HCT116 (cell line): Measurements from ENCODE around the gene NOL4L. TPM values are rescaled to one million over a fixed set of nuclear protein-coding genes. Genes with fewer than 3 reads are reported as not detected.

ENCODE experiments used
- ATAC-seq: fragments of 200-7000 bp; cut with Tn5 transposase; 2 replicates; pipeline ENCODE4 v1.9.1; 2020; ENCODE audit warnings: mild to moderate bottlenecking, moderate library complexity
- BruUV-seq: library from RNA; stranded (reverse); fragments of 400-500 nt; replicated peaks from 2 replicates; lab custom pipeline; 2021; lab: Mats Ljungman, UMichigan
- CTCF ChIA-PET: fragments of 300-600 bp; sonication (Branson Sonifier 250); formaldehyde crosslinking; loops from one replicate; lab custom pipeline; 2021; ENCODE audit warnings: antibody characterized with exemption; lab: Charles Lee
- POLR2A ChIA-PET: fragments of 300-600, 350-600 bp; sonication (Branson Sonifier 250); formaldehyde crosslinking; loops from one replicate; lab custom pipeline; 2021; ENCODE audit warnings: antibody characterized with exemption; lab: Charles Lee
- RAD21 ChIA-PET, 2 experiments: fragments of 300-600 bp; sonication (Branson Sonifier 250); formaldehyde crosslinking; loops; one replicate each; lab custom pipeline; 2023; ENCODE audit warnings: low total read pairs in 2 of 2; ENCODE audit not compliant: uncharacterized antibody in 2 of 2, unreplicated experiment in 2 of 2, low non-redundant PET in 1 of 2; lab: Charles Lee
- DNase-seq: peaks from one replicate; pipeline ENCODE4 v3.0.0-alpha.2; 2010; ENCODE audit warnings: low read depth, low spot score
- H2AFZ ChIP-seq: fragments of 200-600 bp; shearing (Covaris generic), sonication (generic); 2 replicates; pipeline ENCODE4 v1.6.1; 2017; ENCODE audit warnings: low read depth, mixed run types, mixed read lengths, antibody characterized with exemption, low read length; ENCODE audit not compliant: poor library complexity, severe bottlenecking
- H3K27ac ChIP-seq: 2 replicates; pipeline ENCODE4 v1.5.1; 2012; ENCODE audit warnings: low read depth, low read length
- H3K27me3 ChIP-seq: fragments of 200-600 bp; sonication (generic); 2 replicates; pipeline ENCODE4 v1.6.1; 2016; ENCODE audit warnings: mixed run types, low read length, mixed read lengths; ENCODE audit not compliant: insufficient read depth
- H3K36me3 ChIP-seq, 2 experiments: fragments of 200-500 bp in 1 of 2; fragments of 200-600 bp in 1 of 2; sonication (Bioruptor generic) in 1 of 2; sonication (generic) in 1 of 2; 2 replicates each; pipeline versions ENCODE4 v1.5.1 to v1.6.1; 2014 to 2016; ENCODE audit warnings: low read length in 2 of 2, inconsistent platforms in 1 of 2, mixed read lengths in 1 of 2, mixed run types in 1 of 2; ENCODE audit not compliant: insufficient read depth in 2 of 2, control insufficient read depth in 1 of 2
- H3K4me1 ChIP-seq, 2 experiments: fragments of 200-600 bp in 1 of 2; sonication (generic) in 1 of 2; 2 replicates each; pipeline versions ENCODE4 v1.5.1 to v1.6.1; 2012 to 2017; ENCODE audit warnings: low read length in 2 of 2, inconsistent platforms in 1 of 2, mild to moderate bottlenecking in 1 of 2, mixed read lengths in 1 of 2, mixed run types in 1 of 2, moderate library complexity in 1 of 2; ENCODE audit not compliant: insufficient read depth in 2 of 2, control insufficient read depth in 1 of 2
- H3K4me2 ChIP-seq: fragments of 200-600 bp; sonication (generic); 2 replicates; pipeline ENCODE4 v1.6.1; 2017; ENCODE audit warnings: mixed run types, low read length, mixed read lengths
- H3K4me3 ChIP-seq, 2 experiments: fragments of 200-600 bp in 1 of 2; sonication (generic) in 1 of 2; replicated peaks in 1 of 2; 2 replicates each; pipeline ENCODE4 v1.5.1; 2011 to 2016; ENCODE audit warnings: low read length in 2 of 2, control low read depth in 1 of 2, low read depth in 1 of 2, mild to moderate bottlenecking in 1 of 2, mixed read lengths in 1 of 2, mixed run types in 1 of 2
- H3K79me2 ChIP-seq: fragments of 200-600 bp; sonication (generic); 2 replicates; pipeline ENCODE4 v1.6.1; 2017; ENCODE audit warnings: mild to moderate bottlenecking, mixed run types, low read length, moderate library complexity, mixed read lengths; ENCODE audit not compliant: insufficient read depth
- H3K9ac ChIP-seq: fragments of 200-600 bp; sonication (generic); 2 replicates; pipeline ENCODE4 v1.6.1; 2016; ENCODE audit warnings: low read length, mixed read lengths
- H3K9me2 ChIP-seq: fragments of 200-600 bp; sonication (generic), shearing (Covaris generic); 2 replicates; pipeline ENCODE4 v1.6.1; 2017; ENCODE audit warnings: mixed run types, mild to moderate bottlenecking, moderate library complexity; ENCODE audit not compliant: insufficient read depth
- H3K9me3 ChIP-seq, 2 experiments: fragments of 200-500 bp in 1 of 2; fragments of 200-600 bp in 1 of 2; sonication (Bioruptor generic) in 1 of 2; sonication (generic) in 1 of 2; 2 replicates each; pipeline ENCODE4 v1.6.1; 2014 to 2017; ENCODE audit warnings: low read length in 2 of 2, mixed read lengths in 2 of 2, inconsistent platforms in 1 of 2, low read depth in 1 of 2, mild to moderate bottlenecking in 1 of 2, mixed run types in 1 of 2, moderate library complexity in 1 of 2; ENCODE audit not compliant: control insufficient read depth in 1 of 2, insufficient read depth in 1 of 2
- H4K20me1 ChIP-seq: fragments of 200-600 bp; sonication (generic), shearing (Covaris generic); 2 replicates; pipeline ENCODE4 v1.6.1; 2017; ENCODE audit warnings: mixed run types, mild to moderate bottlenecking, moderate library complexity; ENCODE audit not compliant: insufficient read depth
- CBX3 ChIP-seq: IDR thresholded peaks from 2 replicates; pipeline ENCODE4 v1.6.1; 2012; ENCODE audit warnings: low read depth
- CEBPB ChIP-seq: IDR thresholded peaks from 2 replicates; pipeline ENCODE4 v1.6.1; 2012; ENCODE audit warnings: low read depth
- ELF1 ChIP-seq: IDR thresholded peaks from 2 replicates; pipeline ENCODE4 v1.6.1; 2012; ENCODE audit warnings: low read depth, borderline replicate concordance
- EZH2 ChIP-seq: fragments of 200-600 bp; sonication (generic); IDR thresholded peaks from 2 replicates; pipeline ENCODE4 v1.6.1; 2017; ENCODE audit warnings: antibody characterized with exemption, mixed run types
- JUND ChIP-seq: IDR thresholded peaks from 2 replicates; pipeline ENCODE4 v1.6.1; 2012
- POLR2A ChIP-seq: IDR thresholded peaks from 2 replicates; pipeline ENCODE4 v1.7.0; 2011; ENCODE audit warnings: borderline replicate concordance; ENCODE audit not compliant: insufficient read depth, insufficient read length; ENCODE audit errors: extremely low read depth
- RAD21 ChIP-seq: IDR thresholded peaks from 2 replicates; pipeline ENCODE4 v1.6.1; 2012; ENCODE audit warnings: low read depth, mild to moderate bottlenecking
- SRF ChIP-seq: IDR thresholded peaks from 2 replicates; pipeline ENCODE4 v1.6.1; 2012; ENCODE audit warnings: low read depth
- TCF7L2 ChIP-seq: IDR thresholded peaks from 2 replicates; pipeline ENCODE4 v1.7.0; 2011; ENCODE audit warnings: borderline replicate concordance, inconsistent platforms; ENCODE audit not compliant: insufficient read depth, insufficient read length; ENCODE audit errors: extremely low read depth
- YY1 ChIP-seq: IDR thresholded peaks from 2 replicates; pipeline ENCODE4 v1.6.1; 2011; ENCODE audit warnings: low read length, low read depth, moderate library complexity, mild to moderate bottlenecking; ENCODE audit not compliant: insufficient replicate concordance; ENCODE audit errors: extremely low read depth
- intact Hi-C: fragments of 100-400 bp; cut with micrococcal nuclease; formaldehyde crosslinking; loops from 2 replicates; pipeline ENCODE4 v1.10.0; 2022
- total RNA-seq: library from RNA; stranded (reverse); gene quantifications from one replicate; pipeline ENCODE4 v1.2.1, GENCODE V29; 2021; ENCODE audit not compliant: unreplicated experiment
- TF ChIP-seq, protein P1 (sequence below), 3 experiments: fragments of 200-600 bp in 1 of 3; sonication (generic) in 1 of 3; IDR thresholded peaks in 2 of 3; conservative IDR thresholded peaks in 1 of 3; 2 replicates each; pipeline ENCODE4 v1.5.1; 2012 to 2017; ENCODE audit warnings: low read depth in 2 of 3, low read length in 2 of 3, antibody characterized with exemption in 1 of 3, borderline replicate concordance in 1 of 3, control low read depth in 1 of 3, mild to moderate bottlenecking in 1 of 3, mixed read lengths in 1 of 3, mixed run types in 1 of 3, moderate library complexity in 1 of 3; ENCODE audit not compliant: insufficient read depth in 1 of 3

The NOL4L gene
- total RNA-seq, 1 experiment from 2014 or later = 5.9 TPM

GRCh38 chr20:32609993-32610392, 24.9 kb upstream of the NOL4L start:
- POLR2A ChIA-PET = no interaction called here
- DNase-seq = no peak
- TF ChIP-seq POLR2A = no peak
- no peak for TF ChIP-seq TCF7L2
- TF ChIP-seq RAD21 = no peak
- TF ChIP-seq YY1 = no peak
- no peak for TF ChIP-seq SRF
- no peak for TF ChIP-seq CEBPB
- TF ChIP-seq, protein P1, sequence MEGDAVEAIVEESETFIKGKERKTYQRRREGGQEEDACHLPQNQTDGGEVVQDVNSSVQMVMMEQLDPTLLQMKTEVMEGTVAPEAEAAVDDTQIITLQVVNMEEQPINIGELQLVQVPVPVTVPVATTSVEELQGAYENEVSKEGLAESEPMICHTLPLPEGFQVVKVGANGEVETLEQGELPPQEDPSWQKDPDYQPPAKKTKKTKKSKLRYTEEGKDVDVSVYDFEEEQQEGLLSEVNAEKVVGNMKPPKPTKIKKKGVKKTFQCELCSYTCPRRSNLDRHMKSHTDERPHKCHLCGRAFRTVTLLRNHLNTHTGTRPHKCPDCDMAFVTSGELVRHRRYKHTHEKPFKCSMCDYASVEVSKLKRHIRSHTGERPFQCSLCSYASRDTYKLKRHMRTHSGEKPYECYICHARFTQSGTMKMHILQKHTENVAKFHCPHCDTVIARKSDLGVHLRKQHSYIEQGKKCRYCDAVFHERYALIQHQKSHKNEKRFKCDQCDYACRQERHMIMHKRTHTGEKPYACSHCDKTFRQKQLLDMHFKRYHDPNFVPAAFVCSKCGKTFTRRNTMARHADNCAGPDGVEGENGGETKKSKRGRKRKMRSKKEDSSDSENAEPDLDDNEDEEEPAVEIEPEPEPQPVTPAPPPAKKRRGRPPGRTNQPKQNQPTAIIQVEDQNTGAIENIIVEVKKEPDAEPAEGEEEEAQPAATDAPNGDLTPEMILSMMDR (IDR thresholded peaks at IDR 0.05 in 2 of 3, conservative IDR thresholded peaks at IDR 0.05 in 1 of 3; ENCODE audit: borderline replicate concordance in 1 of 3, insufficient read depth in 1 of 3, low read depth in 2 of 3, low read length in 2 of 3) = no peak
- TF ChIP-seq CBX3 = no peak
- no peak for TF ChIP-seq JUND
- no peak for TF ChIP-seq ELF1
- no peak for TF ChIP-seq EZH2
- TF ChIP-seq, all 23 proteins: peak for 0
- Histone ChIP-seq H3K9me2 (no peaks in the 10 kb centered on the region), H3K4me2 (no peak overlapping the region), H3K79me2 (no peaks in the 10 kb centered on the region), H2AFZ (no peak overlapping the region), H3K9ac (no peak overlapping the region), H3K27me3 (no peaks in the 10 kb centered on the region), H3K4me3 (no peak overlapping the region), H4K20me1 (no peaks in the 10 kb centered on the region), H3K9me3 (no peaks in the 10 kb centered on the region), H3K36me3 (no peaks in the 10 kb centered on the region), H3K4me1 (0 out of 4 replicates have a peak, but pooled peaks cover 0 to 4% of the 10 kb centered on the region in 2 experiments), H3K27ac (no peak overlapping the region)
- intact Hi-C loops = no loop called here
- no peak for ATAC-seq
- no TSS peak for BruUV-seq
- RAD21 ChIA-PET = no interaction called here
- CTCF ChIA-PET = no interaction called here
